H1 (cell line): ENCODE data around the gene OXCT2. TPM values are rescaled to one million over a fixed set of nuclear protein-coding genes. Genes with fewer than 3 reads are reported as not detected.

Experiments used
- GABPA ChIP-seq: IDR thresholded peaks from 2 replicates; pipeline ENCODE4 v1.6.1; 2011; ENCODE audit warnings: mild to moderate bottlenecking, low read length, moderate library complexity, borderline replicate concordance; ENCODE audit not compliant: insufficient read depth
- KDM5A ChIP-seq: fragments of 200-600 bp; IDR thresholded peaks from 2 replicates; pipeline ENCODE4 v1.7.1; 2012; ENCODE audit warnings: mild to moderate bottlenecking, low read length, inconsistent platforms, mixed read lengths
- TBP ChIP-seq: IDR thresholded peaks from 2 replicates; pipeline ENCODE4 v1.6.1; 2011; ENCODE audit warnings: low read depth, low read length, improper control_type of control experiment
- polyA plus RNA-seq, 7 experiments: library from polyadenylated mRNA; depleted of rRNA in 3 of 7; stranded (reverse) in 5 of 7; unstranded in 2 of 7; fragments of >200 nt in 5 of 7; fragments of 200-250 nt in 2 of 7; gene quantifications; 1 replicate in 5 of 7; 2 replicates in 1 of 7; 4 replicates in 1 of 7; pipeline versions ENCODE4 v1.2.1 to v1.2.3, GENCODE V29; 2011 to 2013; ENCODE audit warnings: missing spikeins in 2 of 7, mixed read lengths in 2 of 7
- total RNA-seq: library from RNA; stranded (reverse); fragmentation: NEBNext Ultra II Directional; extraction: Animal tissue kit (Norgen Biotek cat#: 25700); gene quantifications from 2 replicates; pipeline ENCODE4 v1.2.1, GENCODE V29; 2021
- TF ChIP-seq, protein P1 (sequence below): IDR thresholded peaks from 2 replicates; pipeline ENCODE4 v1.6.1; 2012; ENCODE audit warnings: low read length, inconsistent platforms
- TF ChIP-seq, protein P2 (sequence below): IDR thresholded peaks from 2 replicates; pipeline ENCODE4 v1.6.1; 2011; ENCODE audit warnings: low read depth, mild to moderate bottlenecking, low read length; ENCODE audit not compliant: insufficient read depth

The OXCT2 gene
- total and polyA plus RNA-seq, 2 of the 8 experiments (the other 6 are each of a cell fraction or from before 2014, with no cell fraction given), result 2.6 to 2.9 TPM

GRCh38 chr1:39818482-39818881 is 47.3 kb upstream of the OXCT2 start (continued):
- TF ChIP-seq, protein P1, sequence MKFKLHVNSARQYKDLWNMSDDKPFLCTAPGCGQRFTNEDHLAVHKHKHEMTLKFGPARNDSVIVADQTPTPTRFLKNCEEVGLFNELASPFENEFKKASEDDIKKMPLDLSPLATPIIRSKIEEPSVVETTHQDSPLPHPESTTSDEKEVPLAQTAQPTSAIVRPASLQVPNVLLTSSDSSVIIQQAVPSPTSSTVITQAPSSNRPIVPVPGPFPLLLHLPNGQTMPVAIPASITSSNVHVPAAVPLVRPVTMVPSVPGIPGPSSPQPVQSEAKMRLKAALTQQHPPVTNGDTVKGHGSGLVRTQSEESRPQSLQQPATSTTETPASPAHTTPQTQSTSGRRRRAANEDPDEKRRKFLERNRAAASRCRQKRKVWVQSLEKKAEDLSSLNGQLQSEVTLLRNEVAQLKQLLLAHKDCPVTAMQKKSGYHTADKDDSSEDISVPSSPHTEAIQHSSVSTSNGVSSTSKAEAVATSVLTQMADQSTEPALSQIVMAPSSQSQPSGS, result no peak
- no peak for TF ChIP-seq KDM5A
- no peak for TF ChIP-seq TBP
- TF ChIP-seq, protein P2, sequence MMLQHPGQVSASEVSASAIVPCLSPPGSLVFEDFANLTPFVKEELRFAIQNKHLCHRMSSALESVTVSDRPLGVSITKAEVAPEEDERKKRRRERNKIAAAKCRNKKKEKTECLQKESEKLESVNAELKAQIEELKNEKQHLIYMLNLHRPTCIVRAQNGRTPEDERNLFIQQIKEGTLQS, result no peak
- TF ChIP-seq GABPA, result no peak
